Mesothelial cell of epicardium (in vitro differentiated cells): ENCODE data around the gene NDUFA9. TPM values are rescaled to one million over a fixed set of nuclear protein-coding genes. Genes with fewer than 3 reads are reported as not detected.

ENCODE experiments used
- DNase-seq, 2 experiments: peaks; one replicate each; pipeline ENCODE4 v3.0.0; 2021; ENCODE audit warnings: low spot score in 2 of 2; ENCODE audit not compliant: unreplicated experiment in 2 of 2
- H3K27ac Mint-ChIP-seq: 2 replicates; pipeline ENCODE4 v1.8.0; 2021; ENCODE audit warnings: mixed read lengths
- H3K27me3 Mint-ChIP-seq: 2 replicates; pipeline ENCODE4 v1.8.0; 2021; ENCODE audit warnings: low read depth, mixed read lengths
- H3K36me3 Mint-ChIP-seq: 2 replicates; pipeline ENCODE4 v1.8.0; 2021; ENCODE audit warnings: mixed read lengths
- H3K4me1 Mint-ChIP-seq: 2 replicates; pipeline ENCODE4 v1.8.0; 2021; ENCODE audit warnings: mixed read lengths
- H3K4me3 Mint-ChIP-seq: 2 replicates; pipeline ENCODE4 v1.8.0; 2021; ENCODE audit warnings: mild to moderate bottlenecking, moderate library complexity, mixed read lengths
- H3K9me3 Mint-ChIP-seq: 2 replicates; pipeline ENCODE4 v1.8.0; 2021; ENCODE audit warnings: mixed read lengths
- total RNA-seq: library from RNA; stranded (reverse); gene quantifications from 3 replicates; pipeline ENCODE4 v1.2.1, GENCODE V29; 2021
- TF ChIP-seq, protein P1 (sequence below): fragments of 200-600 bp; sonication (generic); IDR thresholded peaks from one replicate; pipeline ENCODE4 v1.5.0; 2021; ENCODE audit warnings: antibody characterized with exemption; ENCODE audit not compliant: unreplicated experiment

NDUFA9 gene
- total RNA-seq, 1 donor from 2014 or later, result 93.8 TPM

- no peak overlapping the region for H3K27ac Mint-ChIP-seq
- TF ChIP-seq, protein P1, sequence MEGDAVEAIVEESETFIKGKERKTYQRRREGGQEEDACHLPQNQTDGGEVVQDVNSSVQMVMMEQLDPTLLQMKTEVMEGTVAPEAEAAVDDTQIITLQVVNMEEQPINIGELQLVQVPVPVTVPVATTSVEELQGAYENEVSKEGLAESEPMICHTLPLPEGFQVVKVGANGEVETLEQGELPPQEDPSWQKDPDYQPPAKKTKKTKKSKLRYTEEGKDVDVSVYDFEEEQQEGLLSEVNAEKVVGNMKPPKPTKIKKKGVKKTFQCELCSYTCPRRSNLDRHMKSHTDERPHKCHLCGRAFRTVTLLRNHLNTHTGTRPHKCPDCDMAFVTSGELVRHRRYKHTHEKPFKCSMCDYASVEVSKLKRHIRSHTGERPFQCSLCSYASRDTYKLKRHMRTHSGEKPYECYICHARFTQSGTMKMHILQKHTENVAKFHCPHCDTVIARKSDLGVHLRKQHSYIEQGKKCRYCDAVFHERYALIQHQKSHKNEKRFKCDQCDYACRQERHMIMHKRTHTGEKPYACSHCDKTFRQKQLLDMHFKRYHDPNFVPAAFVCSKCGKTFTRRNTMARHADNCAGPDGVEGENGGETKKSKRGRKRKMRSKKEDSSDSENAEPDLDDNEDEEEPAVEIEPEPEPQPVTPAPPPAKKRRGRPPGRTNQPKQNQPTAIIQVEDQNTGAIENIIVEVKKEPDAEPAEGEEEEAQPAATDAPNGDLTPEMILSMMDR, result no peak
- DNase-seq, result no peak
- H3K9me3 Mint-ChIP-seq, result peaks cover 4% of the 10 kb centered on the region
- H3K36me3 Mint-ChIP-seq, result peaks cover 49% of the 10 kb centered on the region
- no peaks in the 10 kb centered on the region for H3K27me3 Mint-ChIP-seq
- no peaks in the 10 kb centered on the region for H3K4me1 Mint-ChIP-seq
- H3K4me3 Mint-ChIP-seq, result no peak overlapping the region
These were observed 36.4 kb downstream of the NDUFA9 start for GRCh38 chr12:4685317-4685716.

DNA sequence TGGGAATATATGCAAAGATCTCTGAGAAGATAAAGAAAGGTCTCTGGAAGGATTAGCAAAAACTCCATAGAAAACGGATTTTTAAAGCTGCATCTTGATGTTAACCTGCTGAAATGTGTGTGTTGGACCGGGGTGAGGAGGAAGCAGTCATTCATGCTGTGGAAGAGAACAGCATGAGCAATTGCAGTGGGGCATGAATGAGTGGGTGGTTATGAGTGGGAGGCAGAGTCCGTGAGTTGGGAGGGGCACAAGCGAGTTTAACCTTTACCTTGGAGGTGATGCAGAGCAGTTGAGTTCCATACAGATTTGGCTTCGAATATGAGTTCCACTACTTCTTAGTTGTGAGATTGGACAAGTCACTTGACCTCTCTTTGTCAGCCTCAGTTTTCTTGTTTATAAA is 41.8 kb downstream of the NDUFA9 start:
- DNase-seq, result no peak
- Mint-ChIP-seq H3K36me3 (peaks cover 46% of the 10 kb centered on the region), H3K4me1 (no peaks in the 10 kb centered on the region), H3K4me3 (no peak overlapping the region), H3K9me3 (peaks cover 9% of the 10 kb centered on the region), H3K27ac (no peak overlapping the region), H3K27me3 (no peaks in the 10 kb centered on the region)
- TF ChIP-seq, protein P1, result no peak

Other genes with a start within 250 kb of the NDUFA9 start
- gene FGF6, start 203.3 kb upstream of the NDUFA9 start, total RNA-seq, result not detected in 3 replicates
- 14.0 to 17.3 TPM (median 16.3 TPM) in 3 replicates for gene RAD51AP1, start 110.2 kb upstream of the NDUFA9 start, total RNA-seq
- 34.8 to 39.9 TPM (median 39.7 TPM) in 3 replicates for gene DYRK4, start 86.9 kb upstream of the NDUFA9 start, total RNA-seq
- gene AKAP3, start 63 bp upstream of the NDUFA9 start, total RNA-seq, result 1.0 to 1.6 TPM (median 1.5 TPM) in 3 replicates
- 2.0 to 2.6 TPM (median 2.1 TPM) in 3 replicates for gene GALNT8, start 71.3 kb downstream of the NDUFA9 start, total RNA-seq